Neural cell (in vitro differentiated cells): ENCODE data around the gene IKZF4. TPM values are rescaled to one million over a fixed set of nuclear protein-coding genes. Genes with fewer than 3 reads are reported as not detected.

Experiments used
- H2AFZ ChIP-seq: fragments of 200-600, 300-800 bp; sonication (generic), shearing (Covaris generic); 2 replicates; pipeline ENCODE4 v1.6.0; 2014; ENCODE audit warnings: low read depth, mild to moderate bottlenecking, antibody characterized with exemption, low read length, moderate library complexity
- H3F3A ChIP-seq: fragments of 200-600 bp; shearing (Covaris generic); 2 replicates; pipeline ENCODE4 v1.6.1; 2016; ENCODE audit warnings: mild to moderate bottlenecking, moderate library complexity, mixed read lengths, antibody characterized with exemption, low read length; ENCODE audit not compliant: insufficient read depth, poor library complexity, severe bottlenecking
- H3K27ac ChIP-seq: fragments of 200-600, 300-800 bp; sonication (generic), shearing (Covaris generic); 2 replicates; pipeline ENCODE4 v1.5.1; 2014; ENCODE audit warnings: mild to moderate bottlenecking, low read length, moderate library complexity
- H3K27me3 ChIP-seq: fragments of 300-800, 200-600 bp; sonication (generic), shearing (Covaris generic); 2 replicates; pipeline ENCODE4 v1.6.0; 2014; ENCODE audit warnings: mild to moderate bottlenecking, low read depth, low read length, moderate library complexity; ENCODE audit not compliant: insufficient read depth
- H3K36me3 ChIP-seq: fragments of 300-800, 200-600 bp; sonication (generic), shearing (Covaris generic); 2 replicates; pipeline ENCODE4 v1.5.1; 2014; ENCODE audit warnings: mild to moderate bottlenecking, antibody characterized with exemption, low read length, moderate library complexity; ENCODE audit not compliant: insufficient read depth
- H3K4me2 ChIP-seq: fragments of 300-800, 200-600 bp; sonication (generic), shearing (Covaris generic); 2 replicates; pipeline ENCODE4 v1.6.0; 2014; ENCODE audit warnings: mild to moderate bottlenecking, low read length
- H3K4me3 ChIP-seq: fragments of 300-800, 200-600 bp; sonication (generic), shearing (Covaris generic); 2 replicates; pipeline ENCODE4 v1.5.1; 2014; ENCODE audit warnings: mild to moderate bottlenecking, low read length, moderate library complexity
- H3K79me2 ChIP-seq: fragments of 200-600 bp; shearing (Covaris generic); replicated peaks from 2 replicates; pipeline ENCODE4 v1.6.0; 2014; ENCODE audit warnings: mild to moderate bottlenecking, low read length, moderate library complexity; ENCODE audit not compliant: insufficient read depth
- H3K9ac ChIP-seq: fragments of 300-800, 200-600 bp; sonication (generic), shearing (Covaris generic); 2 replicates; pipeline ENCODE4 v1.6.1; 2016; ENCODE audit warnings: mild to moderate bottlenecking, low read length, mixed read lengths
- H3K9me2 ChIP-seq: fragments of 200-600 bp; shearing (Covaris generic); 2 replicates; pipeline ENCODE4 v1.6.1; 2016; ENCODE audit warnings: mild to moderate bottlenecking, low read length, mixed read lengths; ENCODE audit not compliant: insufficient read depth
- H3K9me3 ChIP-seq: fragments of 200-600, 300-800 bp; sonication (generic), shearing (Covaris generic); 2 replicates; pipeline ENCODE4 v1.6.1; 2016; ENCODE audit warnings: mild to moderate bottlenecking, mixed run types, low read length, moderate library complexity, mixed read lengths
- H4K20me1 ChIP-seq: fragments of 200-600 bp; shearing (Covaris generic); 2 replicates; pipeline ENCODE4 v1.6.1; 2016; ENCODE audit warnings: mild to moderate bottlenecking, mixed run types; ENCODE audit not compliant: insufficient read depth
- EP300 ChIP-seq: fragments of 450-650 bp; conservative IDR thresholded peaks from 2 replicates; pipeline ENCODE4 v1.6.1; 2014; ENCODE audit warnings: antibody characterized with exemption, mild to moderate bottlenecking, moderate library complexity; ENCODE audit not compliant: poor library complexity, severe bottlenecking
- EZH2 ChIP-seq: fragments of 200-600, 300-800 bp; shearing (Covaris generic), sonication (generic); IDR thresholded peaks from 2 replicates; pipeline ENCODE4 v1.6.1; 2014; ENCODE audit warnings: antibody characterized with exemption, low read length, borderline replicate concordance, mild to moderate bottlenecking; ENCODE audit not compliant: insufficient read depth, poor library complexity, severe bottlenecking
- MXI1 ChIP-seq: fragments of 450-650 bp; conservative IDR thresholded peaks from 2 replicates; pipeline ENCODE4 v1.6.1; 2014; ENCODE audit warnings: antibody characterized with exemption, mild to moderate bottlenecking; ENCODE audit not compliant: poor library complexity, severe bottlenecking
- POLR2AphosphoS5 ChIP-seq: IDR thresholded peaks from 2 replicates; pipeline ENCODE4 v1.6.1; 2012
- RAD21 ChIP-seq: fragments of 450-650 bp; conservative IDR thresholded peaks from 2 replicates; pipeline ENCODE4 v1.6.1; 2014; ENCODE audit warnings: antibody characterized with exemption, mild to moderate bottlenecking, moderate library complexity
- SMC3 ChIP-seq: fragments of 450-650 bp; conservative IDR thresholded peaks from 2 replicates; pipeline ENCODE4 v1.6.1; 2014; ENCODE audit warnings: antibody characterized with exemption, mild to moderate bottlenecking, moderate library complexity; ENCODE audit not compliant: poor library complexity
- TAF1 ChIP-seq: IDR thresholded peaks from 2 replicates; pipeline ENCODE4 v1.6.1; 2012; ENCODE audit warnings: low read depth
- polyA plus RNA-seq: library from polyadenylated mRNA; depleted of rRNA; stranded (reverse); fragments of >200 nt; gene quantifications from 2 replicates; pipeline ENCODE4 v1.2.3, GENCODE V29; 2014
- TF ChIP-seq, protein P1 (sequence below): IDR thresholded peaks from 2 replicates; pipeline ENCODE4 v1.6.1; 2012; ENCODE audit warnings: borderline replicate concordance
- TF ChIP-seq, protein P2 (sequence below): fragments of 450-650 bp; IDR thresholded peaks from 2 replicates; pipeline ENCODE4 v1.5.1; 2014; ENCODE audit warnings: antibody characterized with exemption, mild to moderate bottlenecking, moderate library complexity; ENCODE audit not compliant: poor library complexity, severe bottlenecking

Gene IKZF4
- polyA plus RNA-seq, 1 donor from 2014 or later = 4.8 TPM

DNA sequence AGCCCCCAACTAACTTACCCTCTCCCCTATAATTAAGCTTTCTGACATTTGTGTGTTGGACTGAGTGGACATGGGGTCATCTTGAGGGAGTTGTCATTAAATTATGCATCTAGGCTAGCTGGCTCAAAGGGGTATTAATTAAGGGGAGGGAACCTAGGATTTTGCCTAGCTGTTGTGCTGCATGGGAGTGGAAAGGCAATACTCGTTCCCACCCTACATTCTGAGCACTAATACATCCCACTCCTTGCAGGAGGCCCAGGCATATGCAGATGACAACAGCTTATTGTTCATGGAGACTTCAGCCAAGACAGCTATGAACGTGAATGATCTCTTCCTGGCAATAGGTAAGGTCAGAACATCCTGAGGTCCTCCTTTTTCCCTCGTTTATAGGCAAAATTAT lies 29.7 kb upstream of the IKZF4 start:
- H3K4me2 ChIP-seq = no peak overlapping the region
- H3K9me2 ChIP-seq = no peaks in the 10 kb centered on the region
- H3K27ac ChIP-seq = no peak overlapping the region
- H3K27me3 ChIP-seq = no peaks in the 10 kb centered on the region
- H3K9ac ChIP-seq = no peak overlapping the region
- no peak overlapping the region for H2AFZ ChIP-seq
- H3K9me3 ChIP-seq = no peaks in the 10 kb centered on the region
- H3K36me3 ChIP-seq = peaks cover 9% of the 10 kb centered on the region
- no peaks in the 10 kb centered on the region for H3K79me2 ChIP-seq
- no peak for TF ChIP-seq SMC3
- TF ChIP-seq, protein P1, sequence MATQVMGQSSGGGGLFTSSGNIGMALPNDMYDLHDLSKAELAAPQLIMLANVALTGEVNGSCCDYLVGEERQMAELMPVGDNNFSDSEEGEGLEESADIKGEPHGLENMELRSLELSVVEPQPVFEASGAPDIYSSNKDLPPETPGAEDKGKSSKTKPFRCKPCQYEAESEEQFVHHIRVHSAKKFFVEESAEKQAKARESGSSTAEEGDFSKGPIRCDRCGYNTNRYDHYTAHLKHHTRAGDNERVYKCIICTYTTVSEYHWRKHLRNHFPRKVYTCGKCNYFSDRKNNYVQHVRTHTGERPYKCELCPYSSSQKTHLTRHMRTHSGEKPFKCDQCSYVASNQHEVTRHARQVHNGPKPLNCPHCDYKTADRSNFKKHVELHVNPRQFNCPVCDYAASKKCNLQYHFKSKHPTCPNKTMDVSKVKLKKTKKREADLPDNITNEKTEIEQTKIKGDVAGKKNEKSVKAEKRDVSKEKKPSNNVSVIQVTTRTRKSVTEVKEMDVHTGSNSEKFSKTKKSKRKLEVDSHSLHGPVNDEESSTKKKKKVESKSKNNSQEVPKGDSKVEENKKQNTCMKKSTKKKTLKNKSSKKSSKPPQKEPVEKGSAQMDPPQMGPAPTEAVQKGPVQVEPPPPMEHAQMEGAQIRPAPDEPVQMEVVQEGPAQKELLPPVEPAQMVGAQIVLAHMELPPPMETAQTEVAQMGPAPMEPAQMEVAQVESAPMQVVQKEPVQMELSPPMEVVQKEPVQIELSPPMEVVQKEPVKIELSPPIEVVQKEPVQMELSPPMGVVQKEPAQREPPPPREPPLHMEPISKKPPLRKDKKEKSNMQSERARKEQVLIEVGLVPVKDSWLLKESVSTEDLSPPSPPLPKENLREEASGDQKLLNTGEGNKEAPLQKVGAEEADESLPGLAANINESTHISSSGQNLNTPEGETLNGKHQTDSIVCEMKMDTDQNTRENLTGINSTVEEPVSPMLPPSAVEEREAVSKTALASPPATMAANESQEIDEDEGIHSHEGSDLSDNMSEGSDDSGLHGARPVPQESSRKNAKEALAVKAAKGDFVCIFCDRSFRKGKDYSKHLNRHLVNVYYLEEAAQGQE = no peak
- TF ChIP-seq RAD21 = no peak
- no peak for TF ChIP-seq EZH2
- TF ChIP-seq TAF1 = no peak
- TF ChIP-seq, protein P2, sequence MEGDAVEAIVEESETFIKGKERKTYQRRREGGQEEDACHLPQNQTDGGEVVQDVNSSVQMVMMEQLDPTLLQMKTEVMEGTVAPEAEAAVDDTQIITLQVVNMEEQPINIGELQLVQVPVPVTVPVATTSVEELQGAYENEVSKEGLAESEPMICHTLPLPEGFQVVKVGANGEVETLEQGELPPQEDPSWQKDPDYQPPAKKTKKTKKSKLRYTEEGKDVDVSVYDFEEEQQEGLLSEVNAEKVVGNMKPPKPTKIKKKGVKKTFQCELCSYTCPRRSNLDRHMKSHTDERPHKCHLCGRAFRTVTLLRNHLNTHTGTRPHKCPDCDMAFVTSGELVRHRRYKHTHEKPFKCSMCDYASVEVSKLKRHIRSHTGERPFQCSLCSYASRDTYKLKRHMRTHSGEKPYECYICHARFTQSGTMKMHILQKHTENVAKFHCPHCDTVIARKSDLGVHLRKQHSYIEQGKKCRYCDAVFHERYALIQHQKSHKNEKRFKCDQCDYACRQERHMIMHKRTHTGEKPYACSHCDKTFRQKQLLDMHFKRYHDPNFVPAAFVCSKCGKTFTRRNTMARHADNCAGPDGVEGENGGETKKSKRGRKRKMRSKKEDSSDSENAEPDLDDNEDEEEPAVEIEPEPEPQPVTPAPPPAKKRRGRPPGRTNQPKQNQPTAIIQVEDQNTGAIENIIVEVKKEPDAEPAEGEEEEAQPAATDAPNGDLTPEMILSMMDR = no peak
- no peak for TF ChIP-seq EP300
- no peak for TF ChIP-seq POLR2AphosphoS5
- TF ChIP-seq MXI1 = no peak
- H3K4me3 ChIP-seq = no peak overlapping the region
- no peaks in the 10 kb centered on the region for H3F3A ChIP-seq
- no peaks in the 10 kb centered on the region for H4K20me1 ChIP-seq

DNA sequence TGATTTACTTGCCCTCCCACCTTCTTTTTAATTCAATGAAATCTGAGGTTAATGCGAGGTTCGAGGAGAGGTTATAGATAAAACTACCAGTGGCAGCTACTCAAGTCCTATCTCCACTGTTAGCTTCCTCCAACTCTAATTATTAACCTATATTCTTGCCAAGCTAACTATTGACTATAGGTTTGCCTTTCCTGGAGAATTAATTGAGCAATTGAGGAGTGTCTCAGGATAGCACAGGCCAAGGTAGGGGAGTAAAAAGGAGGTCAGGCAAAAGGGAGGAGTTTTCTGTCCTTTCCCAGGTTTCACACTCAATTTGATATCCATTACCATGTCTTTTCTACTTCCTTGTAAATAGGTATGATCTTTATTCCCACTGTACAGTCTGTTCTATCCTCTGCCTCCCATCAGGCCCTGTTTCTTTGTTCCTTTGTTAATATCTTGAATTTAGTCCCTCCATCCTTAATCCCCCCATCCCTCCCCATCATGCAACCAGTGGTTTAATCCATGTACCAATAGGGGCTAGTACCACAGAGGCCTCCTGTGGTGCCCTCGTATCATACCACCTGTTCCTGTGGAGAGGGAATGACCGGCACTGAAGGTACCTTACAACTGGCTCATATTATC lies 27.5 kb upstream of the IKZF4 start:
- Histone ChIP-seq H3K9ac (no peak overlapping the region), H3K4me2 (no peak overlapping the region), H3F3A (no peaks in the 10 kb centered on the region), H2AFZ (no peak overlapping the region), H4K20me1 (no peaks in the 10 kb centered on the region), H3K9me2 (no peaks in the 10 kb centered on the region), H3K79me2 (peaks cover 4% of the 10 kb centered on the region), H3K36me3 (peaks cover 9% of the 10 kb centered on the region), H3K4me3 (no peak overlapping the region), H3K27me3 (no peaks in the 10 kb centered on the region), H3K9me3 (no peaks in the 10 kb centered on the region), H3K27ac (no peak overlapping the region)
- TF ChIP-seq MXI1 = no peak
- TF ChIP-seq EP300 = no peak
- TF ChIP-seq SMC3 = no peak
- TF ChIP-seq, protein P1 = no peak
- no peak for TF ChIP-seq POLR2AphosphoS5
- TF ChIP-seq TAF1 = no peak
- no peak for TF ChIP-seq EZH2
- TF ChIP-seq RAD21 = no peak
- TF ChIP-seq, protein P2 = no peak
